ENCODE measurements around the gene TMUB1. TPM values are rescaled to one million over a fixed set of nuclear protein-coding genes. Genes with fewer than 3 reads are reported as not detected.

The TMUB1 gene
- total and polyA plus RNA-seq, 9 of the 15 experiments (the other 6 are each of a cell fraction or from before 2014, with no cell fraction given): 0.14 to 241 (median 74.1) TPM

DNA sequence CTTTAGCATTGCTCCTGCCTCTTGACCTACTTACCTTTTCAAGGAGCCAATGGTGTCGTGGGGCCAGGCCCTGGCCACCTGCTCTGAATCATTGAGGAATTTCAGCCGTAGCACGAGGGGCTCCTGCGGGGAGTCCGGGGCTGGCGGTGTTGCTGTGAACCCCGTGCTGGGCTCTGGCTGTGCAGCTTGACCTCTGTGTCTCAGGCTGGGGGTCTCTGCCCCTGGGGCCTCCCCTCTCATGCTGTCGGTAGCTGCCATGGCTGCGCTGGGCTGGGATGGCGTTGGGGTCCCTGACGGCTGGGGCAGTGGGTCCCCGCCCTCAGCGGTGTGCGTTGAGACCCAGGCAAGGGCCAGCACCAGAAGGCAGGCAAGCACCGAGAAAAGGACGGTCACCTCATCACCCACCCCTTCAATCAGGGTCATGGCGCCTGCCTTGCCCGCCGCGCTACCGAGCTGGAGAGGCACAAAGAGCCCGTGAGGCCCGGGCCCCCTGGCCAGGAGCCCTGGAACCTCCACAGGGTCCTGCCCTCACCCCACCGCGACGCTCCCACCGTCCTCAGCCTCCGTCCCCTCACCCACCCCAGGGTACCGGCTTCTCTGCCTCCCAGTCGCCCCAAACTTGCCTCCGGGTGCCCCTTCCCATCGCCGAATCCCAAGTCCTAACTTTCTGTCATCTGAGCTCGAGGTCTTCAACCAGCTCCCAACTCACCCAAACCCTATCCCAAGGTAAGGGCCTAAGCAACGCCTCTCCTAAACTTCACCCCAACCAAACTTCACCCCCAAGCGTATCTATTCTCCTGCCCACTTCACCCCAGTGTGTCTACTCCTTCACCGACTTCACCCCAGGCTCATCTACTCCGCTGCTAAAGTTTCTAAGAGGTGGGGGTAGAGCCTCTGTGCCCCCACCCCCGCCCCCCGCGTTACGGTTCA, 887 bp downstream of the TMUB1 start (continued):
- TF ChIP-seq HDAC6 (IDR thresholded peaks at IDR 0.05; ENCODE audit: low read depth, low read length) (no peak), JUND (IDR thresholded peaks at IDR 0.05; ENCODE audit: borderline replicate concordance, low read depth, low read length) (no peak), JUND (tag; IDR thresholded peaks at IDR 0.05; ENCODE audit: borderline replicate concordance, low read depth, low read length) (0 out of 3 replicates have a peak, but pooled peaks have one; percentile 13), PHF21A (IDR thresholded peaks at IDR 0.05; ENCODE audit: borderline replicate concordance, low read depth) (peak; percentile 43; the same call in 1 of the 2 replicates), EWSR1 (IDR thresholded peaks at IDR 0.05; ENCODE audit: borderline replicate concordance, low read depth, partially characterized antibody) (no peak), TRIM24 (IDR thresholded peaks at IDR 0.05) (0 out of 4 replicates have a peak, but pooled peaks have one; percentile 8 to 38), POLR2AphosphoS5 (IDR thresholded peaks at IDR 0.05; ENCODE audit: control insufficient read depth, insufficient read depth, low read depth, low read length) (peak; percentile 16; the same call in 1 of the 2 replicates)
- TF ChIP-seq, protein P1, sequence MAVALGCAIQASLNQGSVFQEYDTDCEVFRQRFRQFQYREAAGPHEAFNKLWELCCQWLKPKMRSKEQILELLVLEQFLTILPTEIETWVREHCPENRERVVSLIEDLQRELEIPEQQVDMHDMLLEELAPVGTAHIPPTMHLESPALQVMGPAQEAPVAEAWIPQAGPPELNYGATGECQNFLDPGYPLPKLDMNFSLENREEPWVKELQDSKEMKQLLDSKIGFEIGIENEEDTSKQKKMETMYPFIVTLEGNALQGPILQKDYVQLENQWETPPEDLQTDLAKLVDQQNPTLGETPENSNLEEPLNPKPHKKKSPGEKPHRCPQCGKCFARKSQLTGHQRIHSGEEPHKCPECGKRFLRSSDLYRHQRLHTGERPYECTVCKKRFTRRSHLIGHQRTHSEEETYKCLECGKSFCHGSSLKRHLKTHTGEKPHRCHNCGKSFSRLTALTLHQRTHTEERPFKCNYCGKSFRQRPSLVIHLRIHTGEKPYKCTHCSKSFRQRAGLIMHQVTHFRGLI (CRISPR knock-in tag; IDR thresholded peaks at IDR 0.05): no peak
- TF ChIP-seq, protein P2, sequence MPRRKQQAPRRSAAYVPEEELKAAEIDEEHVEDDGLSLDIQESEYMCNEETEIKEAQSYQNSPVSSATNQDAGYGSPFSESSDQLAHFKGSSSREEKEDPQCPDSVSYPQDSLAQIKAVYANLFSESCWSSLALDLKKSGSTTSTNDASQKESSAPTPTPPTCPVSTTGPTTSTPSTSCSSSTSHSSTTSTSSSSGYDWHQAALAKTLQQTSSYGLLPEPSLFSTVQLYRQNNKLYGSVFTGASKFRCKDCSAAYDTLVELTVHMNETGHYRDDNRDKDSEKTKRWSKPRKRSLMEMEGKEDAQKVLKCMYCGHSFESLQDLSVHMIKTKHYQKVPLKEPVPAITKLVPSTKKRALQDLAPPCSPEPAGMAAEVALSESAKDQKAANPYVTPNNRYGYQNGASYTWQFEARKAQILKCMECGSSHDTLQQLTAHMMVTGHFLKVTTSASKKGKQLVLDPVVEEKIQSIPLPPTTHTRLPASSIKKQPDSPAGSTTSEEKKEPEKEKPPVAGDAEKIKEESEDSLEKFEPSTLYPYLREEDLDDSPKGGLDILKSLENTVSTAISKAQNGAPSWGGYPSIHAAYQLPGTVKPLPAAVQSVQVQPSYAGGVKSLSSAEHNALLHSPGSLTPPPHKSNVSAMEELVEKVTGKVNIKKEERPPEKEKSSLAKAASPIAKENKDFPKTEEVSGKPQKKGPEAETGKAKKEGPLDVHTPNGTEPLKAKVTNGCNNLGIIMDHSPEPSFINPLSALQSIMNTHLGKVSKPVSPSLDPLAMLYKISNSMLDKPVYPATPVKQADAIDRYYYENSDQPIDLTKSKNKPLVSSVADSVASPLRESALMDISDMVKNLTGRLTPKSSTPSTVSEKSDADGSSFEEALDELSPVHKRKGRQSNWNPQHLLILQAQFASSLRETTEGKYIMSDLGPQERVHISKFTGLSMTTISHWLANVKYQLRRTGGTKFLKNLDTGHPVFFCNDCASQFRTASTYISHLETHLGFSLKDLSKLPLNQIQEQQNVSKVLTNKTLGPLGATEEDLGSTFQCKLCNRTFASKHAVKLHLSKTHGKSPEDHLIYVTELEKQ (CRISPR knock-in tag; IDR thresholded peaks at IDR 0.05): no peak
- TF ChIP-seq, protein P3, sequence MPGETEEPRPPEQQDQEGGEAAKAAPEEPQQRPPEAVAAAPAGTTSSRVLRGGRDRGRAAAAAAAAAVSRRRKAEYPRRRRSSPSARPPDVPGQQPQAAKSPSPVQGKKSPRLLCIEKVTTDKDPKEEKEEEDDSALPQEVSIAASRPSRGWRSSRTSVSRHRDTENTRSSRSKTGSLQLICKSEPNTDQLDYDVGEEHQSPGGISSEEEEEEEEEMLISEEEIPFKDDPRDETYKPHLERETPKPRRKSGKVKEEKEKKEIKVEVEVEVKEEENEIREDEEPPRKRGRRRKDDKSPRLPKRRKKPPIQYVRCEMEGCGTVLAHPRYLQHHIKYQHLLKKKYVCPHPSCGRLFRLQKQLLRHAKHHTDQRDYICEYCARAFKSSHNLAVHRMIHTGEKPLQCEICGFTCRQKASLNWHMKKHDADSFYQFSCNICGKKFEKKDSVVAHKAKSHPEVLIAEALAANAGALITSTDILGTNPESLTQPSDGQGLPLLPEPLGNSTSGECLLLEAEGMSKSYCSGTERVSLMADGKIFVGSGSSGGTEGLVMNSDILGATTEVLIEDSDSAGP (CRISPR knock-in tag; IDR thresholded peaks at IDR 0.05): no peak
- TF ChIP-seq, protein P4, sequence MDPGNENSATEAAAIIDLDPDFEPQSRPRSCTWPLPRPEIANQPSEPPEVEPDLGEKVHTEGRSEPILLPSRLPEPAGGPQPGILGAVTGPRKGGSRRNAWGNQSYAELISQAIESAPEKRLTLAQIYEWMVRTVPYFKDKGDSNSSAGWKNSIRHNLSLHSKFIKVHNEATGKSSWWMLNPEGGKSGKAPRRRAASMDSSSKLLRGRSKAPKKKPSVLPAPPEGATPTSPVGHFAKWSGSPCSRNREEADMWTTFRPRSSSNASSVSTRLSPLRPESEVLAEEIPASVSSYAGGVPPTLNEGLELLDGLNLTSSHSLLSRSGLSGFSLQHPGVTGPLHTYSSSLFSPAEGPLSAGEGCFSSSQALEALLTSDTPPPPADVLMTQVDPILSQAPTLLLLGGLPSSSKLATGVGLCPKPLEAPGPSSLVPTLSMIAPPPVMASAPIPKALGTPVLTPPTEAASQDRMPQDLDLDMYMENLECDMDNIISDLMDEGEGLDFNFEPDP (CRISPR knock-in tag; IDR thresholded peaks at IDR 0.05): no peak
- TF ChIP-seq, protein P5, sequence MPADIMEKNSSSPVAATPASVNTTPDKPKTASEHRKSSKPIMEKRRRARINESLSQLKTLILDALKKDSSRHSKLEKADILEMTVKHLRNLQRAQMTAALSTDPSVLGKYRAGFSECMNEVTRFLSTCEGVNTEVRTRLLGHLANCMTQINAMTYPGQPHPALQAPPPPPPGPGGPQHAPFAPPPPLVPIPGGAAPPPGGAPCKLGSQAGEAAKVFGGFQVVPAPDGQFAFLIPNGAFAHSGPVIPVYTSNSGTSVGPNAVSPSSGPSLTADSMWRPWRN (IDR thresholded peaks at IDR 0.05; ENCODE audit: low read depth): no peak
- TF ChIP-seq, protein P6, sequence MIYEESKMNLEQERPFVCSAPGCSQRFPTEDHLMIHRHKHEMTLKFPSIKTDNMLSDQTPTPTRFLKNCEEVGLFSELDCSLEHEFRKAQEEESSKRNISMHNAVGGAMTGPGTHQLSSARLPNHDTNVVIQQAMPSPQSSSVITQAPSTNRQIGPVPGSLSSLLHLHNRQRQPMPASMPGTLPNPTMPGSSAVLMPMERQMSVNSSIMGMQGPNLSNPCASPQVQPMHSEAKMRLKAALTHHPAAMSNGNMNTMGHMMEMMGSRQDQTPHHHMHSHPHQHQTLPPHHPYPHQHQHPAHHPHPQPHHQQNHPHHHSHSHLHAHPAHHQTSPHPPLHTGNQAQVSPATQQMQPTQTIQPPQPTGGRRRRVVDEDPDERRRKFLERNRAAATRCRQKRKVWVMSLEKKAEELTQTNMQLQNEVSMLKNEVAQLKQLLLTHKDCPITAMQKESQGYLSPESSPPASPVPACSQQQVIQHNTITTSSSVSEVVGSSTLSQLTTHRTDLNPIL (CRISPR knock-in tag; IDR thresholded peaks at IDR 0.05): no peak

Data from K562 (cell line).